Esophagus squamous epithelium (tissue), 4 donors: ENCODE measurements around the gene VNN1.

Experiments
- POLR2A ChIP-seq, 4 donors: fragments of 450-650 bp; IDR thresholded peaks; one replicate each; pipeline ENCODE4 v1.6.1; 2017; ENCODE audit warnings: antibody characterized with exemption in 4 of 4, mild to moderate bottlenecking in 4 of 4, moderate library complexity in 3 of 4
- TF ChIP-seq, protein P1 (sequence below), 6 experiments: fragments of 450-650 bp in 4 of 6; fragments of 200-600 bp in 2 of 6; sonication (generic) in 2 of 6; IDR thresholded peaks; one replicate each; pipeline ENCODE4 v1.5.1; 2016 to 2019; ENCODE audit warnings: antibody characterized with exemption in 6 of 6, mild to moderate bottlenecking in 4 of 6, moderate library complexity in 4 of 6

DNA sequence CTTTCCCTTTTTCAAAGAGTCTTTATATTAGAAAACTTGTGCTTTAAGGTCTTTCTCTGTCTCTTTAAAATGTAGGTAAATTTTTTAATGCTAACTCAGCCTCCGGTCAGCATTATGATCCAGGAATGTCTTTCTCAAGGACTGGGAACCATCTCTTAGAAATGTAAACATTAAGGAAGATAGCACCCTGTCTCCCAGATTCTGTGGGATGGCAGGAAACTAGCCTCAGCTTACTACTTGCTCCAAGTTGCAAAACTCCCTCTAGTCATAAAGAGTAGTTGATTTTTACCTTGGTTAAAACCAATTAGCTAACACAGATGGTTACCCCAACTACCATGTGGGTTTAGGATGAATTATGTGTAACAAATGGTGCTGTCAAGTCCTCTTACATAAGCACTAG lies 50.2 kb downstream of the VNN1 start:
- TF ChIP-seq, protein P1, sequence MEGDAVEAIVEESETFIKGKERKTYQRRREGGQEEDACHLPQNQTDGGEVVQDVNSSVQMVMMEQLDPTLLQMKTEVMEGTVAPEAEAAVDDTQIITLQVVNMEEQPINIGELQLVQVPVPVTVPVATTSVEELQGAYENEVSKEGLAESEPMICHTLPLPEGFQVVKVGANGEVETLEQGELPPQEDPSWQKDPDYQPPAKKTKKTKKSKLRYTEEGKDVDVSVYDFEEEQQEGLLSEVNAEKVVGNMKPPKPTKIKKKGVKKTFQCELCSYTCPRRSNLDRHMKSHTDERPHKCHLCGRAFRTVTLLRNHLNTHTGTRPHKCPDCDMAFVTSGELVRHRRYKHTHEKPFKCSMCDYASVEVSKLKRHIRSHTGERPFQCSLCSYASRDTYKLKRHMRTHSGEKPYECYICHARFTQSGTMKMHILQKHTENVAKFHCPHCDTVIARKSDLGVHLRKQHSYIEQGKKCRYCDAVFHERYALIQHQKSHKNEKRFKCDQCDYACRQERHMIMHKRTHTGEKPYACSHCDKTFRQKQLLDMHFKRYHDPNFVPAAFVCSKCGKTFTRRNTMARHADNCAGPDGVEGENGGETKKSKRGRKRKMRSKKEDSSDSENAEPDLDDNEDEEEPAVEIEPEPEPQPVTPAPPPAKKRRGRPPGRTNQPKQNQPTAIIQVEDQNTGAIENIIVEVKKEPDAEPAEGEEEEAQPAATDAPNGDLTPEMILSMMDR (IDR thresholded peaks at IDR 0.05): no peak
- no peak for TF ChIP-seq POLR2A (IDR thresholded peaks at IDR 0.05)
